GM12878 (cell line): Measurements from ENCODE around the gene TXLNB. TPM values are rescaled to one million over a fixed set of nuclear protein-coding genes. Genes with fewer than 3 reads are reported as not detected.

Experiments
- ATAC-seq: fragments of 200-7000 bp; cut with Tn5 transposase; 3 replicates; pipeline ENCODE4 v1.9.1; 2020; ENCODE audit warnings: mild to moderate bottlenecking, moderate library complexity
- BruUV-seq: library from RNA; stranded (reverse); fragments of 400-500 nt; replicated peaks from 2 replicates; lab custom pipeline; 2021; lab: Mats Ljungman, UMichigan
- CTCF ChIA-PET: fragments of 300-600 bp; sonication (Branson Sonifier 250); formaldehyde crosslinking; extraction: SDS; loops from one replicate; lab custom pipeline; 2021; ENCODE audit warnings: inconsistent platforms; lab: Yijun Ruan, JAX
- POLR2A ChIA-PET: fragments of 350-600 bp; formaldehyde crosslinking; extraction: SDS; loops from one replicate; lab custom pipeline; 2021; ENCODE audit warnings: inconsistent platforms; lab: Charles Lee
- RAD21 ChIA-PET: fragments of 300-600 bp; sonication (Branson Sonifier 250); formaldehyde crosslinking; loops from one replicate; lab custom pipeline; 2023; ENCODE audit warnings: antibody characterized with exemption; ENCODE audit not compliant: unreplicated experiment; lab: Charles Lee
- SMC1A ChIA-PET: fragments of 300-600 bp; sonication (Branson Sonifier 250); formaldehyde crosslinking; loops from one replicate; lab custom pipeline; 2023; ENCODE audit not compliant: unreplicated experiment, uncharacterized antibody; lab: Charles Lee
- DNase-seq: peaks from one replicate; pipeline ENCODE4 v3.0.0-alpha.2; 2011; ENCODE audit warnings: low read depth, low spot score
- FAIRE-seq: peaks from 3 replicates; lab custom pipeline; 2011; peaks lifted over from hg19 to GRCh38; lab: Jason Lieb, UNC
- H2AFZ ChIP-seq: 2 replicates; pipeline ENCODE4 v1.6.0; 2011; ENCODE audit warnings: low read depth, low read length, control low read depth; ENCODE audit not compliant: control insufficient read depth
- H3K27ac ChIP-seq: 2 replicates; pipeline ENCODE4 v1.5.1; 2011; ENCODE audit warnings: control low read depth; ENCODE audit not compliant: control insufficient read depth, insufficient read depth
- H3K27me3 ChIP-seq, 2 experiments: replicated peaks in 1 of 2; 2 replicates each; pipeline versions ENCODE4 v1.6.0 to v1.6.1; 2011; ENCODE audit warnings: low read length in 1 of 2; ENCODE audit not compliant: control insufficient read depth in 2 of 2, insufficient read depth in 2 of 2
- H3K36me3 ChIP-seq, 2 experiments: 2 replicates each; pipeline ENCODE4 v1.5.1; 2011; ENCODE audit warnings: low read length in 1 of 2; ENCODE audit not compliant: control insufficient read depth in 2 of 2, insufficient read depth in 2 of 2
- H3K4me1 ChIP-seq: 2 replicates; pipeline ENCODE4 v1.6.1; 2011; ENCODE audit warnings: mild to moderate bottlenecking, low read length, moderate library complexity, mixed read lengths; ENCODE audit not compliant: control insufficient read depth, insufficient read depth
- H3K4me2 ChIP-seq: 2 replicates; pipeline ENCODE4 v1.6.0; 2011; ENCODE audit warnings: control low read depth; ENCODE audit not compliant: control insufficient read depth, insufficient read depth
- H3K4me3 ChIP-seq: fragments of 200-600 bp; sonication (generic); 2 replicates; pipeline ENCODE4 v1.5.1; 2016
- H3K79me2 ChIP-seq: 2 replicates; pipeline ENCODE4 v1.6.0; 2011; ENCODE audit warnings: low read length; ENCODE audit not compliant: control insufficient read depth, insufficient read depth
- H3K9ac ChIP-seq: 2 replicates; pipeline ENCODE4 v1.8.0; 2011; ENCODE audit warnings: low read length, control low read depth, mixed read lengths; ENCODE audit not compliant: control insufficient read depth, insufficient read depth
- H3K9me3 ChIP-seq: replicated peaks from 3 replicates; pipeline ENCODE4 v1.5.1; 2011; ENCODE audit warnings: mild to moderate bottlenecking, low read length; ENCODE audit not compliant: control insufficient read depth, insufficient read depth
- H4K20me1 ChIP-seq: 2 replicates; pipeline ENCODE4 v1.6.0; 2011; ENCODE audit not compliant: control insufficient read depth, insufficient read depth
- BRCA1 ChIP-seq: IDR thresholded peaks from 2 replicates; pipeline ENCODE4 v1.6.1; 2011; ENCODE audit warnings: low read depth, low read length, improper control_type of control experiment
- CBFB ChIP-seq: IDR thresholded peaks from 2 replicates; pipeline ENCODE4 v1.6.1; 2016; ENCODE audit warnings: antibody characterized with exemption, low read depth
- CHD2 ChIP-seq: IDR thresholded peaks from 2 replicates; pipeline ENCODE4 v1.6.1; 2011; ENCODE audit warnings: low read depth, low read length, improper control_type of control experiment, borderline replicate concordance
- IRF4 ChIP-seq: IDR thresholded peaks from 2 replicates; pipeline ENCODE4 v1.6.1; 2011; ENCODE audit warnings: low read depth, low read length
- JUNB ChIP-seq: IDR thresholded peaks from 2 replicates; pipeline ENCODE4 v1.6.1; 2016; ENCODE audit warnings: antibody characterized with exemption, mild to moderate bottlenecking
- MTA3 ChIP-seq: IDR thresholded peaks from 2 replicates; pipeline ENCODE4 v1.6.1; 2012; ENCODE audit warnings: low read length, inconsistent platforms, borderline replicate concordance
- PML ChIP-seq: IDR thresholded peaks from 2 replicates; pipeline ENCODE4 v1.6.1; 2012; ENCODE audit warnings: low read length, inconsistent platforms
- RAD21 ChIP-seq: IDR thresholded peaks from 2 replicates; pipeline ENCODE4 v1.6.1; 2011; ENCODE audit warnings: mild to moderate bottlenecking, low read depth, low read length, moderate library complexity; ENCODE audit not compliant: insufficient read depth
- RBBP5 ChIP-seq: fragments of 200-600 bp; sonication (generic); conservative IDR thresholded peaks from 2 replicates; pipeline ENCODE4 v1.6.1; 2016
- SMC3 ChIP-seq: IDR thresholded peaks from 2 replicates; pipeline ENCODE4 v1.6.1; 2011; ENCODE audit warnings: low read length, improper control_type of control experiment, borderline replicate concordance
- SREBF2 ChIP-seq: IDR thresholded peaks from 2 replicates; pipeline ENCODE4 v1.6.1; 2012; ENCODE audit warnings: mild to moderate bottlenecking, low read length
- ZBED1 ChIP-seq: IDR thresholded peaks from 2 replicates; pipeline ENCODE4 v1.6.1; 2016; ENCODE audit warnings: borderline replicate concordance
- ZNF24 ChIP-seq: fragments of 450-650 bp; IDR thresholded peaks from 2 replicates; pipeline ENCODE4 v1.6.1; 2017; ENCODE audit warnings: antibody characterized with exemption, mild to moderate bottlenecking
- ZNF622 ChIP-seq: fragments of 450-650 bp; IDR thresholded peaks from 2 replicates; pipeline ENCODE4 v1.6.1; 2017; ENCODE audit warnings: mild to moderate bottlenecking, inconsistent platforms
- WGBS: methylation state at CpG from one replicate; pipeline ENCODE4 v1.1.6; 2016; ENCODE audit warnings: low lambda C conversion rate; ENCODE audit not compliant: insufficient replicate concordance, insufficient coverage; ENCODE audit errors: missing lambda C conversion rate; 5-methylcytosine and 5-hydroxymethylcytosine counted together
- in situ Hi-C: fragments of 300-500 bp; cut with MboI; formaldehyde crosslinking; loops from 9 replicates; pipeline ENCODE4 v1.14.3; 2018; ENCODE audit warnings: mixed read lengths
- intact Hi-C: fragments of 100-400 bp; cut with micrococcal nuclease; formaldehyde crosslinking; loops from one replicate; pipeline ENCODE4 v1.14.2; 2022; ENCODE audit not compliant: unreplicated experiment
- polyA plus RNA-seq, 11 experiments: library from polyadenylated mRNA; depleted of rRNA in 4 of 11; unstranded in 6 of 11; stranded (reverse) in 5 of 11; fragments of >200 nt; fragmentation: Nextera tagmentation in 4 of 11; fragmentation: Illumina TruSeq in 1 of 11; extraction: Ambion mirVana in 4 of 11; extraction: Trizol in 1 of 11; gene quantifications; 1 replicate in 1 of 11; 2 replicates in 10 of 11; pipeline versions ENCODE4 v1.2.1 to v1.2.3, GENCODE V29; 2011 to 2016; ENCODE audit warnings: inconsistent platforms in 2 of 11, missing spikeins in 2 of 11, low read depth in 1 of 11
- total RNA-seq, 4 experiments: library from RNA; depleted of rRNA in 3 of 4; stranded (reverse); fragments of >200 nt in 3 of 4; fragmentation: Illumina TruSeq in 1 of 4; extraction: Trizol in 1 of 4; gene quantifications; 2 replicates each; pipeline versions ENCODE4 v1.2.1 to v1.2.3, GENCODE V29; 2013 to 2021
- TF ChIP-seq, protein P1 (sequence below): IDR thresholded peaks from 2 replicates; pipeline ENCODE4 v1.6.1; 2011; ENCODE audit warnings: mild to moderate bottlenecking, low read depth, low read length, moderate library complexity; ENCODE audit not compliant: insufficient replicate concordance
- TF ChIP-seq, protein P2 (sequence below): IDR thresholded peaks from 2 replicates; pipeline ENCODE4 v1.6.1; 2011; ENCODE audit warnings: low read depth, mild to moderate bottlenecking, low read length, moderate library complexity, borderline replicate concordance; ENCODE audit errors: extremely low read depth
- TF ChIP-seq, protein P3 (sequence below): IDR thresholded peaks from 2 replicates; pipeline ENCODE4 v1.6.1; 2012; ENCODE audit warnings: low read depth, low read length, improper control_type of control experiment

Gene TXLNB
- total and polyA plus RNA-seq, 10 of the 15 experiments (the other 5 are each of a cell fraction or from before 2014, with no cell fraction given): 0.07 to 1.3 (median 0.22) TPM; not detected in 1

DNA sequence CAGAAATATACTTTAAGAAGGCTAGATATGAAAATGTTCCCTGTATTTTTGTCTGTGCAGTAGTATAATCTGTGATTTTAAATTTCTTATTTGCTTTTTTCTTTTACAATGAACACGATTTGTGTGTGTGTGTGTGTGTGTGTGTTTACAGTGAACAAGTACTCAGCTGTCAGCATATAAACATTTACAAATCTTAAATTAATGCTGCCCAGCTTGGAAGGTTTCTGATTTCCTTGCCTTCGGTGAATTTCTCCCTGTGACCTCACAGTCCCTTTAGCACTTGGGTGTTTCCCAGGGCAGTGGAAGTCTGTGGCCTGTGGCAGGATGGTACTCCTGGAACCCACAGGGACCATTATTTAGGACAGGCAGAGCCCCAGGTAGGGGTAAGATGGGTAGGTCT is 37.6 kb downstream of the TXLNB start (continued):
- TF ChIP-seq, protein P1, sequence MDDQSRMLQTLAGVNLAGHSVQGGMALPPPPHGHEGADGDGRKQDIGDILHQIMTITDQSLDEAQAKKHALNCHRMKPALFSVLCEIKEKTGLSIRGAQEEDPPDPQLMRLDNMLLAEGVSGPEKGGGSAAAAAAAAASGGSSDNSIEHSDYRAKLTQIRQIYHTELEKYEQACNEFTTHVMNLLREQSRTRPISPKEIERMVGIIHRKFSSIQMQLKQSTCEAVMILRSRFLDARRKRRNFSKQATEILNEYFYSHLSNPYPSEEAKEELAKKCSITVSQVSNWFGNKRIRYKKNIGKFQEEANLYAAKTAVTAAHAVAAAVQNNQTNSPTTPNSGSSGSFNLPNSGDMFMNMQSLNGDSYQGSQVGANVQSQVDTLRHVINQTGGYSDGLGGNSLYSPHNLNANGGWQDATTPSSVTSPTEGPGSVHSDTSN: no peak
- TF ChIP-seq ZNF622 (no peak), ZBED1 (no peak), ZNF24 (no peak), CHD2 (no peak), IRF4 (no peak), SREBF2 (no peak), PML (no peak)

DNA sequence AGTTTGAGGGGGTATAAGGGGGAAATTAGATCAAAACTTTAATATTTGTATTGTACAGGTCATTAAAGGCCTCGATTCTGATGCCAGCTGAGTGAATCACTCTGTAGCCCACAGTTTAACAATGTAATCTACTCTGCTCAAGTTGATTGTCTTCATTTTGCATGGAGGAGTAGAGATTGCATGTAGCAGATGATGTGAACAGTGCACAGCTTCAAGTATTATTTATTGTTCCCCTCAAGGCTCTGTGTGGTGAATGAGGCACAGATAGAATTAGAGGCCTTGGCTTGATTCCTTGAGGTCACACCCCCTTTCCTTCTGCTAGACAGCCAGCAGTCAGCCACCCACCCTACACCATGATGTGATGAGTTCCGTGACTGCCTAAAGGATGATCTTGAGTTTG is 38.1 kb downstream of the TXLNB start:
- TF ChIP-seq BRCA1 (no peak), ZNF622 (no peak), RAD21 (no peak), JUNB (no peak), MTA3 (no peak), SMC3 (no peak), CHD2 (no peak), RBBP5 (no peak), PML (no peak), CBFB (no peak)
- TF ChIP-seq, protein P2, sequence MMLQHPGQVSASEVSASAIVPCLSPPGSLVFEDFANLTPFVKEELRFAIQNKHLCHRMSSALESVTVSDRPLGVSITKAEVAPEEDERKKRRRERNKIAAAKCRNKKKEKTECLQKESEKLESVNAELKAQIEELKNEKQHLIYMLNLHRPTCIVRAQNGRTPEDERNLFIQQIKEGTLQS: no peak
- TF ChIP-seq, protein P1: no peak
- TF ChIP-seq, protein P3, sequence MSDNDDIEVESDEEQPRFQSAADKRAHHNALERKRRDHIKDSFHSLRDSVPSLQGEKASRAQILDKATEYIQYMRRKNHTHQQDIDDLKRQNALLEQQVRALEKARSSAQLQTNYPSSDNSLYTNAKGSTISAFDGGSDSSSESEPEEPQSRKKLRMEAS: no peak
- TF ChIP-seq, all 136 proteins: peak for 0
- FAIRE-seq: no peak
- in situ Hi-C loops (no loop called here), intact Hi-C loops (no loop called here)
- no peak for DNase-seq
- WGBS: 57% methylated on average over 2 of the region's 2 CpGs
- Histone ChIP-seq H3K9ac (no peak overlapping the region), H3K4me1 (peaks cover 13% of the 10 kb centered on the region), H3K9me3 (no peaks in the 10 kb centered on the region), H3K79me2 (no peaks in the 10 kb centered on the region), H3K4me3 (no peak overlapping the region), H3K27me3 (no peaks in the 10 kb centered on the region), H3K36me3 (no peaks in the 10 kb centered on the region), H3K4me2 (no peak overlapping the region), H4K20me1 (no peaks in the 10 kb centered on the region), H3K27ac (no peak overlapping the region), H2AFZ (no peak overlapping the region)
- POLR2A ChIA-PET: no interaction called here
- no peak for ATAC-seq
- SMC1A ChIA-PET: interaction anchor here (1.0 kb wide), 1 partner anchor 108 kb away, joined by 3 read pairs; no protein-coding TSS in a partner anchor
- no TSS peak for BruUV-seq
- CTCF ChIA-PET: interaction anchor here (1.1 kb wide), 1 partner anchor 29 kb away, joined by 3 read pairs; no protein-coding TSS in a partner anchor
- RAD21 ChIA-PET: no interaction called here
